Gastrocnemius medialis (tissue), 4 donors: ENCODE results near the gene AMHR2. TPM values are rescaled to one million over a fixed set of nuclear protein-coding genes. Genes with fewer than 3 reads are reported as not detected.
"Not testable (repeated sequence)": the region's sequence is repeated elsewhere in the genome, so short reads cannot be mapped to it uniquely, and the experiment has no call there.

Experiments used
- ATAC-seq, 2 donors: fragments of 150-250 bp; one replicate each; pipeline ENCODE4 v1.9.1; 2016
- DNase-seq, 2 donors: peaks; one replicate each; pipeline ENCODE4 v3.0.0-alpha.2; 2019
- H3K27ac ChIP-seq, 4 donors: fragments of 200-600 bp; sonication (generic); 1 replicate in 1 of 4; 2 replicates in 3 of 4; pipeline ENCODE4 v1.5.1; 2016 to 2018; ENCODE audit warnings: mild to moderate bottlenecking in 2 of 4, moderate library complexity in 1 of 4
- H3K27me3 ChIP-seq, 3 donors: fragments of 200-600 bp; sonication (generic) in 2 of 3; 1 replicate in 1 of 3; 2 replicates in 2 of 3; pipeline versions ENCODE4 v1.5.1 to v1.6.0; 2016 to 2019; ENCODE audit warnings: mild to moderate bottlenecking in 1 of 3, moderate library complexity in 1 of 3
- H3K36me3 ChIP-seq, 2 donors: fragments of 200-600 bp; sonication (generic) in 1 of 2; one replicate each; pipeline ENCODE4 v1.5.1; 2017 to 2018
- H3K4me1 ChIP-seq, 2 donors: fragments of 200-600 bp; sonication (generic) in 1 of 2; one replicate each; pipeline ENCODE4 v1.5.1; 2016 to 2017; ENCODE audit warnings: mild to moderate bottlenecking in 2 of 2
- H3K4me3 ChIP-seq, 4 donors: fragments of 200-600 bp; sonication (generic) in 3 of 4; 1 replicate in 1 of 4; 2 replicates in 3 of 4; pipeline ENCODE4 v1.5.1; 2016 to 2019; ENCODE audit warnings: mild to moderate bottlenecking in 2 of 4
- H3K9me3 ChIP-seq, 3 donors: fragments of 200-600 bp; sonication (generic) in 2 of 3; 1 replicate in 1 of 3; 2 replicates in 2 of 3; pipeline ENCODE4 v1.5.1; 2016 to 2019
- POLR2A ChIP-seq, 2 donors: fragments of 450-650 bp; IDR thresholded peaks; one replicate each; pipeline ENCODE4 v1.6.1; 2017; ENCODE audit warnings: antibody characterized with exemption in 2 of 2, mild to moderate bottlenecking in 2 of 2, moderate library complexity in 2 of 2
- in situ Hi-C, 4 donors: fragments of 200-750 bp; cut with MboI; loops; one replicate each; pipeline versions ENCODE4 v1.15.0 to v1.8.0; 2017; ENCODE audit warnings: low sequenced_read_pairs in 4 of 4
- intact Hi-C: fragments of 100-400 bp; cut with DNase I; formaldehyde crosslinking; loops from one replicate; pipeline ENCODE4 v1.15.1; 2023; ENCODE audit warnings: low total_unique reads
- total RNA-seq, 4 donors: library from RNA; depleted of rRNA; stranded (reverse); fragments of >200 nt; gene quantifications; one replicate each; pipeline versions ENCODE4 v1.1.0 to v1.2.3, GENCODE V29; 2016
- TF ChIP-seq, protein P1 (sequence below), 5 experiments: fragments of 450-650 bp in 3 of 5; fragments of 200-600 bp in 2 of 5; sonication (generic) in 2 of 5; IDR thresholded peaks in 4 of 5; conservative IDR thresholded peaks in 1 of 5; 1 replicate in 4 of 5; 2 replicates in 1 of 5; pipeline ENCODE4 v1.5.1; 2016 to 2019; ENCODE audit warnings: antibody characterized with exemption in 5 of 5, mild to moderate bottlenecking in 3 of 5, moderate library complexity in 3 of 5

Gene AMHR2
- total RNA-seq, 4 donors from 2014 or later = 1.0 to 1.4 TPM; not detected in 2

DNA sequence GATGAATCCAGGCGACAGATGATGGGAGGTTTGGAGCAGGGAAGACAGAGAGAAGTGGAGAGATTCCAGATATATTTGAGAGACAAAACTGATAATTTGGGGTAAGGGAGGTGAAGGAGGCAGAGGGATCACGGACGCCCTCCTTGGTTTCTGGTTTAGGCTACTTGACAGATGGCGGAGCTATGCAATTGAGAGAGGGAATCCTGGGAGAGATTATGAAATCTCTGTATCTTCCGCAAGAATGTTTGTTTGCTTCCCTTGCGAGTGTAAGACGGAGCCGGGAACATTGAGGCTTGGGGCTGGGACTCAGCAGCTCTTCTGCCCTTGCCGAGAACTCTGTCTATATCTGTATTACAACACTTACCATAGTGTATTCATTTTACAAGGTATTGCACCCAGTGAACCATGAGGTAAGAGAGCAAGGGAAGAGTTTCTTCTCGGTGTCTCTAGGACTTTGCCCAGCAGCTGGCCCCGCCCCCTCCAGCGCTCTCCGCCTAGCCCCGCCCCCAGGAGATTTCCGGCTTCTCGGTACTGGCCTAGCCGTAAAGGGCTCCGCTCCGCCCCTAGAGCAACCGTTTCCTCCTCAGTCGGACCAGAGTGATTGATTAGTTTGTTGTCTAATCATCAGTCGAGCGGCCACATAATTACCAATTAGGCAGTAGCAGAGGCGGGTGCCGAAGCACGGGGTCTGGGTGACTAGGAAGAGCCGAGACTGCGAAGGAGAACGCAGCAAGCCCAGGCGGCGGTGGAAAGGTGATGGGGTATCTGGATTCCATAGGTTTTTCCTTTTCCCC, 17.6 kb downstream of the AMHR2 start, which contains the start of gene PRR13:
Gene PRR13 (plus strand): TSS at position 695 of the 794 bp plus-strand sequence. CDS start 981 bp downstream, outside the sequence.
- in situ Hi-C loops = loop anchor here in 1 of 4 donors (10.0 kb wide), 1 partner anchor 64 kb away; the partner anchor contains the start of genes NPFF and TARBP2
- H3K4me1 ChIP-seq = peaks cover 12 to 13% of the 10 kb centered on the region in 2 donors
- H3K27ac ChIP-seq = peak within 1 kb of the TSS; percentile 87 to 94 (median 91)
- H3K4me3 ChIP-seq = peak within 1 kb of the TSS; percentile 68 to 80 (median 78)
- TF ChIP-seq, protein P1, sequence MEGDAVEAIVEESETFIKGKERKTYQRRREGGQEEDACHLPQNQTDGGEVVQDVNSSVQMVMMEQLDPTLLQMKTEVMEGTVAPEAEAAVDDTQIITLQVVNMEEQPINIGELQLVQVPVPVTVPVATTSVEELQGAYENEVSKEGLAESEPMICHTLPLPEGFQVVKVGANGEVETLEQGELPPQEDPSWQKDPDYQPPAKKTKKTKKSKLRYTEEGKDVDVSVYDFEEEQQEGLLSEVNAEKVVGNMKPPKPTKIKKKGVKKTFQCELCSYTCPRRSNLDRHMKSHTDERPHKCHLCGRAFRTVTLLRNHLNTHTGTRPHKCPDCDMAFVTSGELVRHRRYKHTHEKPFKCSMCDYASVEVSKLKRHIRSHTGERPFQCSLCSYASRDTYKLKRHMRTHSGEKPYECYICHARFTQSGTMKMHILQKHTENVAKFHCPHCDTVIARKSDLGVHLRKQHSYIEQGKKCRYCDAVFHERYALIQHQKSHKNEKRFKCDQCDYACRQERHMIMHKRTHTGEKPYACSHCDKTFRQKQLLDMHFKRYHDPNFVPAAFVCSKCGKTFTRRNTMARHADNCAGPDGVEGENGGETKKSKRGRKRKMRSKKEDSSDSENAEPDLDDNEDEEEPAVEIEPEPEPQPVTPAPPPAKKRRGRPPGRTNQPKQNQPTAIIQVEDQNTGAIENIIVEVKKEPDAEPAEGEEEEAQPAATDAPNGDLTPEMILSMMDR (IDR thresholded peaks at IDR 0.05 in 4 of 5, conservative IDR thresholded peaks at IDR 0.05 in 1 of 5) = no peak
- TF ChIP-seq POLR2A (IDR thresholded peaks at IDR 0.05) = peak; percentile 89 to 97
- ATAC-seq (peak; percentile 94 to 98), DNase-seq (peak; percentile 99)
- peaks cover 0 to 20% of the 10 kb centered on the region in 2 donors for H3K36me3 ChIP-seq
- intact Hi-C loops = loop anchor here (1.0 kb wide), 4 partner anchors 10 to 235 kb away; partner anchors contain the start of gene ATP5MC2
- H3K9me3 ChIP-seq = no peaks in the 10 kb centered on the region
- H3K27me3 ChIP-seq = no peaks in the 10 kb centered on the region

DNA sequence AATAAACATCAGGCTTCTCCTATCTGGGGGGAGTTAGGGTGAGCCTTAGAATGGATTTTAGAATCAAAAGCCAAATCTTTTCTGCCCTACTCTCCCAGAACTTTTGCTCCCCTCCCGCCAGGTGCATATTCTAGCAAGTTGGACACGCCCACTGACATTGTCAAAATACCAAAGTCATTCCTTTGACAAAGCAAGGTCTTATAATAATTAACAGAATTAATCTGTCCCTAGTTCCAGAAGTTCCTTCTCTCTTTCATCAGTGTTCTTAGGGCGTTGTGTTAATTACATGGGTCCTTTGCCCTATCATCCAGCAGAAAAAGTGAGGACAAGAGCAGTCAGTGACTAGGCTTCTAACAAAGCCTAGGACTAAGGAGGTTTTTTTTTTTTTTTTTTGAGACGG, 20.3 kb downstream of the AMHR2 start:
- no peak for TF ChIP-seq POLR2A (IDR thresholded peaks at IDR 0.05)
- TF ChIP-seq, protein P1 (IDR thresholded peaks at IDR 0.05 in 4 of 5, conservative IDR thresholded peaks at IDR 0.05 in 1 of 5) = no peak
- ATAC-seq (no peak), DNase-seq (no peak)
- in situ Hi-C loops = loop anchor here in 1 of 4 donors (10.0 kb wide), 1 partner anchor 61 kb away; the partner anchor contains the start of genes NPFF and TARBP2
- no peak overlapping the region for H3K27ac ChIP-seq
- no peaks in the 10 kb centered on the region for H3K9me3 ChIP-seq
- intact Hi-C loops = no loop called here
- H3K4me3 ChIP-seq = no peak overlapping the region
- peaks cover 12 to 13% of the 10 kb centered on the region in 2 donors for H3K4me1 ChIP-seq
- H3K36me3 ChIP-seq = peaks cover 0 to 27% of the 10 kb centered on the region in 2 donors
- H3K27me3 ChIP-seq = no peaks in the 10 kb centered on the region

DNA sequence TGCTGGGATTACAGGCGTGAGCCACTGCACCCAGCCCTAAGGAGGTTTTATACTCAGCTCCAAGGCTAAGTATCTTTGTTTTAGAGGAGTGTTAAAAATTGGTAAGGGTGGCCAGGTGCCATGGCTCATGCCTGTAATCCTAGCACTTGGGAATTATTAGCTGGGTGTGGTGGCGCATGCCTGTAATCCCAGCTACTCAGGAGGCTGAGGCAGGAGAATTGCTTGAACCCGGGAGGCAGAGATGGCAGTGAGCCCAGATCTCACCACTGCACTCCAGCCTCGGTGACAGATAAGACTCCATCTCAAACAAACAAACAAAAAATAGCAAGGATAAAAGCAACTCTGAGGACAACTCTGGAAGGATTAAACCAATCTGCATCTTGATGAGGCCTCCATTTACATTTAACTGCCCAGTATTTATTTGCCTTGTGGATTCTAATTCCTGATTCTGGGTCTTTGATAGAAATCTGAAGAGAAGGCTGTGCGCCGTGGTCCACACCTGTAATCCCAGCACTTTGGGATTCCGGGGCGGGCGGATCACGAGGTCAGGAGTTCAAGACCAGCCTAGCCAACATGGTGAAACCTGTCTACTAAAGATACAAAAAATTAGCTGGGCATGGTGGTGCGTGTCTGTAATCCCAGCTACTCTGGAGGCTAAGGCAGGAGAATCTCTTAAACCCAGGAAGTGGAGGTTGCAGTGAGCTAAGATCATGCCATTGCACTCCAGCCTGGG, 21.1 kb downstream of the AMHR2 start:
- intact Hi-C loops, DNase-seq, H3K27me3 ChIP-seq, H3K9me3 ChIP-seq, H3K4me3 ChIP-seq, ATAC-seq, H3K27ac ChIP-seq: not testable (repeated sequence)
- H3K4me1 ChIP-seq = peaks cover 12 to 13% of the 10 kb centered on the region in 2 donors
- H3K36me3 ChIP-seq = peaks cover 0 to 27% of the 10 kb centered on the region in 2 donors
- in situ Hi-C loops = loop anchor here in 1 of 4 donors (10.0 kb wide), 1 partner anchor 60 kb away; the partner anchor contains the start of genes NPFF and TARBP2

DNA sequence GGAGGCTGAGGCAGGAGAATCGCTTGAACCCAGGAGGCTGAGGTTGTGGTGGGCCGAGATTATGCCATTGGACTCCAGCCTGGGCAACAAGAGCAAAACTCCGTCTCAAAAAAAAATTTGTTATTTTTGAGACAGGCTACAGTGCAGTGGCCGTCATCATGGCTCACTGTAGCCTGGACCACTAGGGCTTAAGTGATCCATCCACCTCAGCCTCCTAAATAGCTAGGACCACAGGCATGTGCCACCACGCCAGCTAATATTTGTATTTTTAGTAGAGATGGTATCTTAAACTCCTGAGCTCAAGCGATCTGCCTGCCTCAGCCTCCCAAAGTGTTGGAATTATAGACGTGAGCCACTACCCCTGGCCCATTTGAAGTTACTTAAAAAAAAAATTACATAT, 27.3 kb downstream of the AMHR2 start:
- Histone ChIP-seq H3K27ac (no peak overlapping the region), H3K4me1 (peaks cover 28 to 32% of the 10 kb centered on the region in 2 donors), H3K4me3 (no peak overlapping the region), H3K36me3 (peaks cover 0 to 28% of the 10 kb centered on the region in 2 donors), H3K27me3 (no peaks in the 10 kb centered on the region), H3K9me3 (no peaks in the 10 kb centered on the region)
- intact Hi-C loops = loop anchor here (1.0 to 10.0 kb wide), 3 partner anchors 10 to 396 kb away; partner anchors contain the start of genes ATF7, PRR13 and TNS2
- no peak for ATAC-seq
- TF ChIP-seq, protein P1 (IDR thresholded peaks at IDR 0.05 in 4 of 5, conservative IDR thresholded peaks at IDR 0.05 in 1 of 5) = no peak
- DNase-seq = no peak
- in situ Hi-C loops = no loop called here
